ENCODE results near the gene OR10H4.
A peak's percentile ranks its signal among the peaks of the same experiment; 100 is the strongest.
"Not testable (repeated sequence)": the region's sequence is repeated elsewhere in the genome, so short reads cannot be mapped to it uniquely, and the experiment has no call there.

OR10H4 gene, protein sequence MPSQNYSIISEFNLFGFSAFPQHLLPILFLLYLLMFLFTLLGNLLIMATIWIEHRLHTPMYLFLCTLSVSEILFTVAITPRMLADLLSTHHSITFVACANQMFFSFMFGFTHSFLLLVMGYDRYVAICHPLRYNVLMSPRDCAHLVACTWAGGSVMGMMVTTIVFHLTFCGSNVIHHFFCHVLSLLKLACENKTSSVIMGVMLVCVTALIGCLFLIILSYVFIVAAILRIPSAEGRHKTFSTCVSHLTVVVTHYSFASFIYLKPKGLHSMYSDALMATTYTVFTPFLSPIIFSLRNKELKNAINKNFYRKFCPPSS

DNA sequence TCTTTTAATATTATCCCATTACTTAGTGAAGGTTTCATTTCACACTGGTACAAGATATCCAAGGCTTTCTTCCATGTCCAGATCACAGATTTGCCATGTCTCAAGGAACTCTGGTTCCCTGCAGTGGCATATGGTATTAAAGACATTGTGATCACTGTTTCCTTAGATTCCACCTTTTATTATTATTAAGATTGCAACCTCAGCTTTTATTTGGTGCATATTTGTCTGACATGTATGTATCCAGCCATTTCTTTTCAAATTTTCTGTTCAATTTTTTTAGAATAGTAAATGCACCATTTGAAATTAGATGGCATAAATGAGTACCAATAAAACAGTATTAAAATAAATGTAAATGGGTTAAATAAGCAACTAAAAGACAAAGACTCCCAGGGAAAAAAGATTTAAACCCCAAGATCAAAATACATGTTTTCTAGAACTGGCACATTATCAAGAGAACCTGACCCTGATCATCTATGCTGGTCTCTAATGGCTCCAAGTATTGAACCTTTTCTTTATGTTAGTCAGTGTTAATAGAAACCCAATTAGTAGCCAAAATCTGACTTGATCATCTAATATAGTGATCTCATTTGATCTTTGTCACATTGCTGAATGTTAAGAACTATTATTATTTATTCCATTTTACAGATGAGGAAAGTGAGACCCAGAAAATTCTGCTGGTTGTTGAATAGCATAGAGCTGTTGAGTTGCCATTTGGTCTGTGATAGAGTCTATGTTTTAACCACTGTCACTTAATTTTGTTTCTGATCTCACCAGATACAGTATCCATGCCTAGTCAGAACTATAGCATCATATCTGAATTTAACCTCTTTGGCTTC lies at the start of gene OR10H4:
OR10H4 (plus strand) TSS at position 786 of the 836 bp plus-strand sequence; CDS start at position 786, 0 bp downstream.
- Histone ChIP-seq H3K27me3 (ENCODE audit: insufficient read depth, low read length, poor library complexity) (no peaks in the 10 kb centered on the region), H3K36me3 (ENCODE audit: insufficient read depth, low read length) (no peaks in the 10 kb centered on the region), H3K27ac (ENCODE audit: low read length) (no peak within 1 kb of the TSS), H3K4me2 (ENCODE audit: insufficient read depth, low read length) (no peak within 1 kb of the TSS), H3K4me1 (ENCODE audit: insufficient read depth, low read length) (no peaks in the 10 kb centered on the region), H3K79me2 (ENCODE audit: insufficient read depth, low read length) (no peaks in the 10 kb centered on the region), H4K20me1 (ENCODE audit: insufficient read depth, low read length) (no peaks in the 10 kb centered on the region), H2AFZ (ENCODE audit: low read depth, low read length) (no peak within 1 kb of the TSS), H3K4me3 (ENCODE audit: low read depth in 1 of 2, low read length in 2 of 2) (no peak within 1 kb of the TSS), H3K9me3 (ENCODE audit: insufficient read depth, low read length, severe bottlenecking) (peaks cover 16% of the 10 kb centered on the region), H3K9ac (ENCODE audit: low read depth, low read length) (no peak within 1 kb of the TSS)
- DNase-seq (no peak), ATAC-seq (ENCODE audit: insufficient read depth, low read depth) (no peak)
- TF ChIP-seq EZH2 (IDR thresholded peaks at IDR 0.05; ENCODE audit: borderline replicate concordance, low read depth, low read length, severe bottlenecking): no peak

DNA sequence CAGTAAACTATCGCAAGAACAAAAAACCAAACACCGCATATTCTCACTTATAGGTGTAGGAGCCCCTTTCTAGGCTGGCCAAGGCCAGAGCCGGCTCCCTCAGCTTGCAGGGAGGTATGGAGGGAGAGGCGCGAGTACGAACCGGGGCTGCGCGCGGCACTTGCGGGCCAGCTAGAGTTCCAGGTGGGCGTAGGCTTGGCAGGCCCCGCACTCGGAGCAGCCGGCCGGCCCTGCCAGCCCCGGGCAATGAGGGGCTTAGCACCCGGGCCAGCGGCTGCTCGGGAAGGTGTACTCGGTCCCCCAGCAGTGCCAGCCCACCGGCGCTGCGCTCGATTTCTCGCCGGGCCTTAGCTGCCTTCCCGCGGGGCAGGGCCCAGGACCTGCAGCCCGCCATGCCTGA lies 49.2 kb upstream of the OR10H4 start:
- not testable (repeated sequence) for DNase-seq; H3K4me2 ChIP-seq (ENCODE audit: insufficient read depth, low read length); H3K9ac ChIP-seq (ENCODE audit: low read depth, low read length); H3K4me3 ChIP-seq (ENCODE audit: low read depth in 1 of 2, low read length in 2 of 2); H3K79me2 ChIP-seq (ENCODE audit: insufficient read depth, low read length); H3K27me3 ChIP-seq (ENCODE audit: insufficient read depth, low read length, poor library complexity); H3K4me1 ChIP-seq (ENCODE audit: insufficient read depth, low read length); H3K36me3 ChIP-seq (ENCODE audit: insufficient read depth, low read length); H4K20me1 ChIP-seq (ENCODE audit: insufficient read depth, low read length); H3K27ac ChIP-seq (ENCODE audit: low read length); H2AFZ ChIP-seq (ENCODE audit: low read depth, low read length); ATAC-seq (ENCODE audit: insufficient read depth, low read depth); H3K9me3 ChIP-seq (ENCODE audit: insufficient read depth, low read length, severe bottlenecking)

GRCh38 chr19:15900032-15900431 lies 48.8 kb upstream of the OR10H4 start:
- H3K9ac ChIP-seq (ENCODE audit: low read depth, low read length); H4K20me1 ChIP-seq (ENCODE audit: insufficient read depth, low read length): not testable (repeated sequence)

GRCh38 chr19:15900504-15900903 lies 48.3 kb upstream of the OR10H4 start:
- H3K27ac ChIP-seq (ENCODE audit: low read length): no peak overlapping the region
- no peak overlapping the region for H3K9ac ChIP-seq (ENCODE audit: low read depth, low read length)
- H3K4me1 ChIP-seq (ENCODE audit: insufficient read depth, low read length): no peaks in the 10 kb centered on the region
- no peaks in the 10 kb centered on the region for H3K36me3 ChIP-seq (ENCODE audit: insufficient read depth, low read length)
- H3K79me2 ChIP-seq (ENCODE audit: insufficient read depth, low read length): no peaks in the 10 kb centered on the region
- no peak overlapping the region for H3K4me3 ChIP-seq (ENCODE audit: low read depth in 1 of 2, low read length in 2 of 2)
- DNase-seq: no peak
- no peak for TF ChIP-seq EZH2 (IDR thresholded peaks at IDR 0.05; ENCODE audit: borderline replicate concordance, low read depth, low read length, severe bottlenecking)
- TF ChIP-seq, protein P1, sequence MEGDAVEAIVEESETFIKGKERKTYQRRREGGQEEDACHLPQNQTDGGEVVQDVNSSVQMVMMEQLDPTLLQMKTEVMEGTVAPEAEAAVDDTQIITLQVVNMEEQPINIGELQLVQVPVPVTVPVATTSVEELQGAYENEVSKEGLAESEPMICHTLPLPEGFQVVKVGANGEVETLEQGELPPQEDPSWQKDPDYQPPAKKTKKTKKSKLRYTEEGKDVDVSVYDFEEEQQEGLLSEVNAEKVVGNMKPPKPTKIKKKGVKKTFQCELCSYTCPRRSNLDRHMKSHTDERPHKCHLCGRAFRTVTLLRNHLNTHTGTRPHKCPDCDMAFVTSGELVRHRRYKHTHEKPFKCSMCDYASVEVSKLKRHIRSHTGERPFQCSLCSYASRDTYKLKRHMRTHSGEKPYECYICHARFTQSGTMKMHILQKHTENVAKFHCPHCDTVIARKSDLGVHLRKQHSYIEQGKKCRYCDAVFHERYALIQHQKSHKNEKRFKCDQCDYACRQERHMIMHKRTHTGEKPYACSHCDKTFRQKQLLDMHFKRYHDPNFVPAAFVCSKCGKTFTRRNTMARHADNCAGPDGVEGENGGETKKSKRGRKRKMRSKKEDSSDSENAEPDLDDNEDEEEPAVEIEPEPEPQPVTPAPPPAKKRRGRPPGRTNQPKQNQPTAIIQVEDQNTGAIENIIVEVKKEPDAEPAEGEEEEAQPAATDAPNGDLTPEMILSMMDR (IDR thresholded peaks at IDR 0.05; ENCODE audit: borderline replicate concordance, extremely low read depth, low read length, poor library complexity, severe bottlenecking): no peak
- H4K20me1 ChIP-seq (ENCODE audit: insufficient read depth, low read length): no peaks in the 10 kb centered on the region
- no peaks in the 10 kb centered on the region for H3K9me3 ChIP-seq (ENCODE audit: insufficient read depth, low read length, severe bottlenecking)
- no peak for ATAC-seq (ENCODE audit: insufficient read depth, low read depth)
- H2AFZ ChIP-seq (ENCODE audit: low read depth, low read length): no peak overlapping the region
- H3K27me3 ChIP-seq (ENCODE audit: insufficient read depth, low read length, poor library complexity): peaks cover 3% of the 10 kb centered on the region
- H3K4me2 ChIP-seq (ENCODE audit: insufficient read depth, low read length): 0 out of 2 replicates have a peak overlapping the region, but pooled peaks have one; percentile 19

More at GRCh38 chr19:15900032-15900431, 48.8 kb upstream of the OR10H4 start:
- H3K27ac ChIP-seq (ENCODE audit: low read length); H3K9me3 ChIP-seq (ENCODE audit: insufficient read depth, low read length, severe bottlenecking); H3K4me1 ChIP-seq (ENCODE audit: insufficient read depth, low read length); H3K4me3 ChIP-seq (ENCODE audit: low read depth in 1 of 2, low read length in 2 of 2); H2AFZ ChIP-seq (ENCODE audit: low read depth, low read length); H3K27me3 ChIP-seq (ENCODE audit: insufficient read depth, low read length, poor library complexity); DNase-seq; H3K4me2 ChIP-seq (ENCODE audit: insufficient read depth, low read length); H3K36me3 ChIP-seq (ENCODE audit: insufficient read depth, low read length); H3K79me2 ChIP-seq (ENCODE audit: insufficient read depth, low read length); ATAC-seq (ENCODE audit: insufficient read depth, low read depth): not testable (repeated sequence)

Measured in DND-41 (cell line).